HepG2 (cell line): Measurements from ENCODE around the gene NUP93. TPM values are rescaled to one million over a fixed set of nuclear protein-coding genes. Genes with fewer than 3 reads are reported as not detected.

Experiments
- ATAC-seq: fragments of 200-7000 bp; cut with Tn5 transposase; 3 replicates; pipeline ENCODE4 v1.9.1; 2020; ENCODE audit warnings: mild to moderate bottlenecking, moderate library complexity
- BruUV-seq: library from RNA; stranded (reverse); fragments of 400-500 nt; replicated peaks from 2 replicates; lab custom pipeline; 2021; lab: Mats Ljungman, UMichigan
- CTCF ChIA-PET: fragments of 300-600 bp; formaldehyde crosslinking; extraction: SDS; loops from one replicate; lab custom pipeline; 2021; ENCODE audit warnings: low total read pairs, inconsistent platforms, low intra/inter-chr PET ratio; lab: Yijun Ruan, JAX
- POLR2A ChIA-PET: fragments of 350-600 bp; sonication (Branson Sonifier 250); formaldehyde crosslinking; loops from one replicate; lab custom pipeline; 2020; ENCODE audit warnings: antibody characterized with exemption, inconsistent platforms; lab: Yijun Ruan, JAX
- DNase-seq: peaks from one replicate; pipeline ENCODE4 v3.0.0-alpha.2; 2015; ENCODE audit warnings: low spot score
- FAIRE-seq: peaks from 3 replicates; lab custom pipeline; 2011; peaks lifted over from hg19 to GRCh38; lab: Jason Lieb, UNC
- H2AFZ ChIP-seq: one replicate; pipeline ENCODE4 v1.6.1; 2011; ENCODE audit warnings: low read length, inconsistent platforms
- H3K27ac ChIP-seq: fragments of 300-600 bp; 3 replicates; pipeline ENCODE4 v1.8.0; 2011; ENCODE audit warnings: mixed run types, mild to moderate bottlenecking, mixed read lengths, low read length, inconsistent platforms; ENCODE audit not compliant: insufficient read depth; ENCODE audit errors: extremely low read length
- H3K27me3 ChIP-seq, 2 experiments: fragments of 200-600 bp in 1 of 2; 2 replicates in 1 of 2; 3 replicates in 1 of 2; pipeline versions ENCODE4 v1.6.0 to v1.8.0; 2011; ENCODE audit warnings: low read length in 2 of 2, mild to moderate bottlenecking in 2 of 2, moderate library complexity in 2 of 2, inconsistent platforms in 1 of 2; ENCODE audit not compliant: insufficient read depth in 2 of 2, control insufficient read depth in 1 of 2
- H3K36me3 ChIP-seq, 2 experiments: fragments of 200-600 bp in 1 of 2; replicated peaks in 1 of 2; 2 replicates in 1 of 2; 3 replicates in 1 of 2; pipeline versions ENCODE4 v1.5.1 to v1.8.0; 2011; ENCODE audit warnings: low read length in 2 of 2, inconsistent platforms in 1 of 2; ENCODE audit not compliant: insufficient read depth in 2 of 2, control insufficient read depth in 1 of 2
- H3K4me1 ChIP-seq: 2 replicates; pipeline ENCODE4 v1.5.1; 2012; ENCODE audit warnings: low read length, inconsistent platforms; ENCODE audit not compliant: insufficient read depth
- H3K4me2 ChIP-seq: 2 replicates; pipeline ENCODE4 v1.6.0; 2011; ENCODE audit warnings: low read depth, low read length, inconsistent platforms
- H3K4me3 ChIP-seq, 3 experiments: fragments of 200-600 bp in 1 of 3; sonication (generic), shearing (Covaris generic) in 1 of 3; replicated peaks in 1 of 3; 2 replicates each; pipeline ENCODE4 v1.5.1; 2011 to 2016; ENCODE audit warnings: low read length in 3 of 3, inconsistent platforms in 2 of 3, low read depth in 2 of 3, mild to moderate bottlenecking in 2 of 3, control low read depth in 1 of 3, mixed read lengths in 1 of 3; ENCODE audit not compliant: insufficient read depth in 1 of 3
- H3K79me2 ChIP-seq: one replicate; pipeline ENCODE4 v1.6.1; 2011; ENCODE audit warnings: low read length, inconsistent platforms; ENCODE audit not compliant: insufficient read depth
- H3K9ac ChIP-seq: 2 replicates; pipeline ENCODE4 v1.6.0; 2011; ENCODE audit warnings: mild to moderate bottlenecking, low read depth, low read length, inconsistent platforms; ENCODE audit not compliant: insufficient read depth
- H3K9me3 ChIP-seq: 2 replicates; pipeline ENCODE4 v1.5.1; 2012; ENCODE audit warnings: mild to moderate bottlenecking, low read length
- H4K20me1 ChIP-seq: 2 replicates; pipeline ENCODE4 v1.6.0; 2011; ENCODE audit warnings: inconsistent platforms, mild to moderate bottlenecking, low read length, moderate library complexity; ENCODE audit not compliant: insufficient read depth
- DMAP1 ChIP-seq: IDR thresholded peaks from 2 replicates; pipeline ENCODE4 v1.6.1; 2016
- HNRNPH1 ChIP-seq: fragments of 200-400 bp; formaldehyde crosslinking; optimal IDR thresholded peaks from 2 replicates; pipeline ENCODE3; 2017; ENCODE audit warnings: mild to moderate bottlenecking, low read depth, low read length
- HOXD1 ChIP-seq: sonication (generic); formaldehyde crosslinking; IDR thresholded peaks from 2 replicates; pipeline ENCODE4 v1.5.0; 2020; ENCODE audit warnings: missing genetic modification reagents
- KDM5B ChIP-seq: sonication (generic); formaldehyde crosslinking; IDR thresholded peaks from 2 replicates; pipeline ENCODE4 v1.4.0; 2020; ENCODE audit warnings: missing genetic modification reagents, mild to moderate bottlenecking, borderline replicate concordance
- MAZ ChIP-seq, 2 experiments: sonication (generic) in 1 of 2; formaldehyde crosslinking in 1 of 2; IDR thresholded peaks; 2 replicates each; pipeline versions ENCODE4 v1.5.0 to v1.6.1; 2012 to 2020; ENCODE audit warnings: low read depth in 2 of 2, mild to moderate bottlenecking in 2 of 2, borderline replicate concordance in 1 of 2, improper control_type of control experiment in 1 of 2, low read length in 1 of 2, missing genetic modification reagents in 1 of 2, moderate library complexity in 1 of 2
- RBM22 ChIP-seq: fragments of 200-400 bp; formaldehyde crosslinking; optimal IDR thresholded peaks from 2 replicates; pipeline ENCODE3; 2017; ENCODE audit warnings: mild to moderate bottlenecking, low read length, moderate library complexity
- TBX3 ChIP-seq: fragments of 450-650 bp; IDR thresholded peaks from 2 replicates; pipeline ENCODE4 v1.6.1; 2017; ENCODE audit warnings: antibody characterized with exemption, mild to moderate bottlenecking, inconsistent platforms, borderline replicate concordance
- ZNF225 ChIP-seq: sonication (generic); formaldehyde crosslinking; IDR thresholded peaks from 2 replicates; pipeline ENCODE4 v1.4.0; 2020; ENCODE audit warnings: mild to moderate bottlenecking, missing genetic modification reagents
- ZNF235 ChIP-seq: sonication (generic); formaldehyde crosslinking; IDR thresholded peaks from 2 replicates; pipeline ENCODE4 v1.8.1; 2023; ENCODE audit warnings: mild to moderate bottlenecking, missing genetic modification reagents, borderline replicate concordance
- ZNF333 ChIP-seq: sonication (generic); formaldehyde crosslinking; IDR thresholded peaks from 2 replicates; pipeline ENCODE4 v1.4.0; 2020; ENCODE audit warnings: mild to moderate bottlenecking, missing genetic modification reagents, borderline replicate concordance
- WGBS: methylation state at CpG from one replicate; pipeline ENCODE4 v1.1.6; 2017; ENCODE audit warnings: low lambda C conversion rate; 5-methylcytosine and 5-hydroxymethylcytosine counted together
- in situ Hi-C: cut with HindIII; loops from 2 replicates; pipeline ENCODE4 v1.10.0; 2017; ENCODE audit warnings: low pct_unique_long_range_greater_than_20kb; ENCODE audit not compliant: extremely low pct_ligation_motif_present
- intact Hi-C: fragments of 100-400 bp; cut with micrococcal nuclease; formaldehyde crosslinking; loops from one replicate; pipeline ENCODE4 v1.10.0; 2022; ENCODE audit not compliant: unreplicated experiment
- polyA plus RNA-seq, 8 experiments: library from polyadenylated mRNA; depleted of rRNA in 3 of 8; stranded (reverse) in 7 of 8; unstranded in 1 of 8; fragments of >200 nt; fragmentation: Illumina TruSeq in 4 of 8; extraction: Trizol in 4 of 8; gene quantifications; 2 replicates each; pipeline versions ENCODE4 v1.2.1 to v1.2.3, GENCODE V29; 2011 to 2016; ENCODE audit warnings: low read depth in 4 of 8, missing spikeins in 1 of 8, mixed read lengths in 1 of 8; ENCODE audit not compliant: insufficient read depth in 1 of 8
- total RNA-seq, 5 experiments: library from RNA; depleted of rRNA; stranded (reverse); fragments of >200 nt; fragmentation: Illumina TruSeq; extraction: Trizol; gene quantifications; 2 replicates each; pipeline ENCODE4 v1.2.3, GENCODE V29; 2016; ENCODE audit warnings: low read depth in 1 of 5
- TF ChIP-seq, protein P1 (sequence below): sonication (generic); formaldehyde crosslinking; IDR thresholded peaks from 2 replicates; pipeline ENCODE4 v1.5.1; 2020; ENCODE audit warnings: mild to moderate bottlenecking, missing genetic modification reagents, moderate library complexity

The NUP93 gene
- total and polyA plus RNA-seq, 2 of the 13 experiments (the other 11 are each of a cell fraction or from before 2014, with no cell fraction given) = 58.5 to 140 TPM

- POLR2A ChIA-PET = interaction anchor here (2.3 to 5.3 kb wide), 2 partner anchors 14 to 80 kb away, joined by 9 to 44 read pairs; no protein-coding TSS in a partner anchor
- no peak for ATAC-seq
- H3K4me3 ChIP-seq = no peak overlapping the region
- H2AFZ ChIP-seq = no peak overlapping the region
- peaks cover 81% of the 10 kb centered on the region for H3K4me1 ChIP-seq
- H3K79me2 ChIP-seq = no peaks in the 10 kb centered on the region
- no peaks in the 10 kb centered on the region for H3K9me3 ChIP-seq
- no peak for FAIRE-seq
- H3K27ac ChIP-seq = no peak overlapping the region
- H3K36me3 ChIP-seq = no peaks in the 10 kb centered on the region
- 0 out of 2 replicates have a peak, but pooled peaks have one; percentile 19 for TF ChIP-seq HOXD1 (CRISPR knock-in tag)
- TF ChIP-seq RBM22 = no peak
- H3K4me2 ChIP-seq = no peak overlapping the region
- intact Hi-C loops (loop anchor here (1.0 kb wide), 1 partner anchor 60 kb away; no protein-coding TSS in a partner anchor), in situ Hi-C loops (no loop called here)
- WGBS = 95% methylated on average over 11 of the region's 11 CpGs
- no peaks in the 10 kb centered on the region for H4K20me1 ChIP-seq
- BruUV-seq = no TSS peak
- H3K9ac ChIP-seq = no peak overlapping the region
- no peak for DNase-seq
- no peaks in the 10 kb centered on the region for H3K27me3 ChIP-seq
- CTCF ChIA-PET = interaction anchor here (2.4 kb wide), 1 partner anchor 59 kb away, joined by 17 read pairs; no protein-coding TSS in a partner anchor
Observed at GRCh38 chr16:56852968-56853367, 123.0 kb downstream of the NUP93 start.

GRCh38 chr16:56855201-56855600 is 125.3 kb downstream of the NUP93 start:
- FAIRE-seq = no peak
- H3K4me2 ChIP-seq = no peak overlapping the region
- H3K4me1 ChIP-seq = peaks cover 79% of the 10 kb centered on the region
- 93% methylated on average over 6 of the region's 6 CpGs for WGBS
- in situ Hi-C loops = no loop called here
- H3K27me3 ChIP-seq = no peaks in the 10 kb centered on the region
- BruUV-seq = no TSS peak
- H3K27ac ChIP-seq = peak overlapping the region; percentile 5
- H3K4me3 ChIP-seq = no peak overlapping the region
- no peaks in the 10 kb centered on the region for H3K79me2 ChIP-seq
- intact Hi-C loops = no loop called here
- DNase-seq = no peak
- TF ChIP-seq DMAP1 (CRISPR knock-in tag) (no peak), ZNF225 (no peak), ZNF333 (CRISPR knock-in tag) (0 out of 2 replicates have a peak, but pooled peaks have one; percentile 29), MAZ (IDR thresholded peaks at IDR 0.05; ENCODE audit: borderline replicate concordance, low read depth, low read length) (no peak), MAZ (CRISPR knock-in tag; IDR thresholded peaks at IDR 0.05; ENCODE audit: low read depth) (no peak), KDM5B (CRISPR knock-in tag) (0 out of 2 replicates have a peak, but pooled peaks have one; percentile 39), HNRNPH1 (no peak), TBX3 (no peak), ZNF235 (CRISPR knock-in tag) (0 out of 2 replicates have a peak, but pooled peaks have one; percentile 35)
- TF ChIP-seq, protein P1, sequence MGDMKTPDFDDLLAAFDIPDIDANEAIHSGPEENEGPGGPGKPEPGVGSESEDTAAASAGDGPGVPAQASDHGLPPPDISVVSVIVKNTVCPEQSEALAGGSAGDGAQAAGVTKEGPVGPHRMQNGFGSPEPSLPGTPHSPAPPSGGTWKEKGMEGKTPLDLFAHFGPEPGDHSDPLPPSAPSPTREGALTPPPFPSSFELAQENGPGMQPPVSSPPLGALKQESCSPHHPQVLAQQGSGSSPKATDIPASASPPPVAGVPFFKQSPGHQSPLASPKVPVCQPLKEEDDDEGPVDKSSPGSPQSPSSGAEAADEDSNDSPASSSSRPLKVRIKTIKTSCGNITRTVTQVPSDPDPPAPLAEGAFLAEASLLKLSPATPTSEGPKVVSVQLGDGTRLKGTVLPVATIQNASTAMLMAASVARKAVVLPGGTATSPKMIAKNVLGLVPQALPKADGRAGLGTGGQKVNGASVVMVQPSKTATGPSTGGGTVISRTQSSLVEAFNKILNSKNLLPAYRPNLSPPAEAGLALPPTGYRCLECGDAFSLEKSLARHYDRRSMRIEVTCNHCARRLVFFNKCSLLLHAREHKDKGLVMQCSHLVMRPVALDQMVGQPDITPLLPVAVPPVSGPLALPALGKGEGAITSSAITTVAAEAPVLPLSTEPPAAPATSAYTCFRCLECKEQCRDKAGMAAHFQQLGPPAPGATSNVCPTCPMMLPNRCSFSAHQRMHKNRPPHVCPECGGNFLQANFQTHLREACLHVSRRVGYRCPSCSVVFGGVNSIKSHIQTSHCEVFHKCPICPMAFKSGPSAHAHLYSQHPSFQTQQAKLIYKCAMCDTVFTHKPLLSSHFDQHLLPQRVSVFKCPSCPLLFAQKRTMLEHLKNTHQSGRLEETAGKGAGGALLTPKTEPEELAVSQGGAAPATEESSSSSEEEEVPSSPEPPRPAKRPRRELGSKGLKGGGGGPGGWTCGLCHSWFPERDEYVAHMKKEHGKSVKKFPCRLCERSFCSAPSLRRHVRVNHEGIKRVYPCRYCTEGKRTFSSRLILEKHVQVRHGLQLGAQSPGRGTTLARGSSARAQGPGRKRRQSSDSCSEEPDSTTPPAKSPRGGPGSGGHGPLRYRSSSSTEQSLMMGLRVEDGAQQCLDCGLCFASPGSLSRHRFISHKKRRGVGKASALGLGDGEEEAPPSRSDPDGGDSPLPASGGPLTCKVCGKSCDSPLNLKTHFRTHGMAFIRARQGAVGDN (CRISPR knock-in tag) = peak; percentile 39
- no peak overlapping the region for H3K9ac ChIP-seq
- no peaks in the 10 kb centered on the region for H4K20me1 ChIP-seq
- no peaks in the 10 kb centered on the region for H3K36me3 ChIP-seq
- H3K9me3 ChIP-seq = no peaks in the 10 kb centered on the region
- POLR2A ChIA-PET = no interaction called here
- no peak overlapping the region for H2AFZ ChIP-seq
- CTCF ChIA-PET = no interaction called here
- ATAC-seq = no peak
